DND-41 (cell line): ENCODE measurements around the gene F2RL1.

Experiments used
- ATAC-seq: fragments of 200-7000 bp; cut with Tn5 transposase; 3 replicates; pipeline ENCODE4 v1.9.1; 2021; ENCODE audit warnings: low read depth; ENCODE audit not compliant: insufficient read depth
- DNase-seq: peaks from one replicate; pipeline ENCODE4 v3.0.0-alpha.2; 2020
- H2AFZ ChIP-seq: 2 replicates; pipeline ENCODE4 v1.6.0; 2012; ENCODE audit warnings: low read depth, low read length
- H3K27ac ChIP-seq: 2 replicates; pipeline ENCODE4 v1.5.1; 2012; ENCODE audit warnings: low read length, inconsistent platforms
- H3K27me3 ChIP-seq: fragments of 200-600 bp; sonication (generic); 2 replicates; pipeline ENCODE4 v1.6.0; 2012; ENCODE audit warnings: low read length, mild to moderate bottlenecking, inconsistent platforms; ENCODE audit not compliant: insufficient read depth, poor library complexity
- H3K36me3 ChIP-seq: 2 replicates; pipeline ENCODE4 v1.5.1; 2012; ENCODE audit warnings: low read length, inconsistent platforms; ENCODE audit not compliant: insufficient read depth
- H3K4me1 ChIP-seq: 2 replicates; pipeline ENCODE4 v1.5.1; 2012; ENCODE audit warnings: mild to moderate bottlenecking, low read length; ENCODE audit not compliant: insufficient read depth
- H3K4me2 ChIP-seq: 2 replicates; pipeline ENCODE4 v1.6.0; 2012; ENCODE audit warnings: mild to moderate bottlenecking, moderate library complexity, low read length, inconsistent platforms; ENCODE audit not compliant: insufficient read depth
- H3K4me3 ChIP-seq, 2 experiments: fragments of 200-600 bp in 1 of 2; shearing (Covaris generic) in 1 of 2; 2 replicates each; pipeline ENCODE4 v1.5.1; 2012 to 2016; ENCODE audit warnings: inconsistent platforms in 2 of 2, low read length in 2 of 2, mild to moderate bottlenecking in 2 of 2, low read depth in 1 of 2, moderate library complexity in 1 of 2
- H3K79me2 ChIP-seq: 2 replicates; pipeline ENCODE4 v1.6.0; 2012; ENCODE audit warnings: low read length, inconsistent platforms; ENCODE audit not compliant: insufficient read depth
- H3K9ac ChIP-seq: 2 replicates; pipeline ENCODE4 v1.6.0; 2012; ENCODE audit warnings: low read depth, mild to moderate bottlenecking, inconsistent platforms, low read length, moderate library complexity
- H3K9me3 ChIP-seq: 2 replicates; pipeline ENCODE4 v1.5.1; 2012; ENCODE audit warnings: low read length, moderate library complexity, mild to moderate bottlenecking, inconsistent platforms; ENCODE audit not compliant: insufficient read depth, severe bottlenecking
- H4K20me1 ChIP-seq: 2 replicates; pipeline ENCODE4 v1.6.0; 2012; ENCODE audit warnings: low read length; ENCODE audit not compliant: insufficient read depth
- CTCF ChIP-seq: IDR thresholded peaks from 2 replicates; pipeline ENCODE4 v1.5.1; 2012; ENCODE audit warnings: borderline replicate concordance, low read length, moderate library complexity, mild to moderate bottlenecking; ENCODE audit not compliant: poor library complexity, severe bottlenecking; ENCODE audit errors: extremely low read depth
- EZH2 ChIP-seq: IDR thresholded peaks from 3 replicates; pipeline ENCODE4 v1.6.1; 2012; ENCODE audit warnings: borderline replicate concordance, low read depth, mild to moderate bottlenecking, moderate library complexity, low read length, inconsistent platforms; ENCODE audit not compliant: severe bottlenecking

Gene F2RL1

GRCh38 chr5:76870046-76870445 lies 51.2 kb downstream of the F2RL1 start:
- H3K4me2 ChIP-seq = no peak overlapping the region
- H3K79me2 ChIP-seq = no peaks in the 10 kb centered on the region
- no peaks in the 10 kb centered on the region for H3K9me3 ChIP-seq
- H2AFZ ChIP-seq = no peak overlapping the region
- no peak overlapping the region for H3K27ac ChIP-seq
- H3K4me1 ChIP-seq = no peaks in the 10 kb centered on the region
- no peak overlapping the region for H3K4me3 ChIP-seq
- ATAC-seq (no peak), DNase-seq (no peak)
- H3K36me3 ChIP-seq = no peaks in the 10 kb centered on the region
- no peaks in the 10 kb centered on the region for H3K27me3 ChIP-seq
- no peak for TF ChIP-seq EZH2
- no peak for TF ChIP-seq CTCF
- no peaks in the 10 kb centered on the region for H4K20me1 ChIP-seq
- H3K9ac ChIP-seq = no peak overlapping the region

GRCh38 chr5:76874088-76874581 lies 55.3 kb downstream of the F2RL1 start:
- no peak for TF ChIP-seq EZH2
- TF ChIP-seq CTCF = no peak
- ATAC-seq (no peak), DNase-seq (no peak)
- Histone ChIP-seq H3K4me2 (no peak overlapping the region), H3K4me1 (no peaks in the 10 kb centered on the region), H3K27ac (no peak overlapping the region), H3K27me3 (no peaks in the 10 kb centered on the region), H3K9me3 (no peaks in the 10 kb centered on the region), H3K79me2 (no peaks in the 10 kb centered on the region), H3K36me3 (no peaks in the 10 kb centered on the region), H4K20me1 (no peaks in the 10 kb centered on the region), H3K9ac (no peak overlapping the region), H3K4me3 (no peak overlapping the region), H2AFZ (no peak overlapping the region)
